Measurements from ENCODE around the gene OVCA2. TPM values are rescaled to one million over a fixed set of nuclear protein-coding genes. Genes with fewer than 3 reads are reported as not detected.

The OVCA2 gene
- total RNA-seq, 4 donors from 2014 or later, result 12.6 to 50.2 (median 34.4) TPM

- DNase-seq (no peak), ATAC-seq (no peak)
- H3K27me3 ChIP-seq, result no peaks in the 10 kb centered on the region
- H3K27ac ChIP-seq, result peak overlapping the region; percentile 39 to 82 (median 62)
- H3K4me1 ChIP-seq, result peaks cover 51 to 56% of the 10 kb centered on the region in 2 donors
- TF ChIP-seq CTCF (IDR thresholded peaks at IDR 0.05 in 4 of 5, conservative IDR thresholded peaks at IDR 0.05 in 1 of 5) (no peak), POLR2A (IDR thresholded peaks at IDR 0.05) (no peak)
- H3K4me3 ChIP-seq, result no peak overlapping the region
- intact Hi-C loops (cut with DNase I; ENCODE audit: low total_unique reads) (loop anchor here (10.0 kb wide), 1 partner anchor 93 kb away; no protein-coding TSS in a partner anchor), in situ Hi-C loops (cut with MboI; ENCODE audit: low sequenced_read_pairs in 4 of 4) (no loop called here)
- peaks cover 0 to 19% of the 10 kb centered on the region in 2 donors for H3K36me3 ChIP-seq
- no peaks in the 10 kb centered on the region for H3K9me3 ChIP-seq
Observed at GRCh38 chr17:2082003-2082781, 40.4 kb downstream of the OVCA2 start.

GRCh38 chr17:2083613-2084035, 41.8 kb downstream of the OVCA2 start:
- TF ChIP-seq CTCF (IDR thresholded peaks at IDR 0.05 in 4 of 5, conservative IDR thresholded peaks at IDR 0.05 in 1 of 5) (no peak), POLR2A (IDR thresholded peaks at IDR 0.05) (no peak)
- H3K36me3 ChIP-seq, result peaks cover 0 to 19% of the 10 kb centered on the region in 2 donors
- DNase-seq (no peak), ATAC-seq (no peak)
- H3K9me3 ChIP-seq, result no peaks in the 10 kb centered on the region
- H3K27me3 ChIP-seq, result no peaks in the 10 kb centered on the region
- intact Hi-C loops (cut with DNase I; ENCODE audit: low total_unique reads), result loop anchor here (10.0 kb wide), 1 partner anchor 91 kb away; no protein-coding TSS in a partner anchor
- in situ Hi-C loops (cut with MboI; ENCODE audit: low sequenced_read_pairs in 4 of 4), result no loop called here
- H3K27ac ChIP-seq, result peak overlapping the region; percentile 76 to 85 (median 80)
- H3K4me1 ChIP-seq, result peaks cover 57 to 58% of the 10 kb centered on the region in 2 donors
- H3K4me3 ChIP-seq, result no peak overlapping the region

GRCh38 chr17:2084036-2084765, 42.4 kb downstream of the OVCA2 start:
- Histone ChIP-seq H3K36me3 (peaks cover 0 to 15% of the 10 kb centered on the region in 2 donors), H3K4me3 (no peak overlapping the region), H3K9me3 (no peaks in the 10 kb centered on the region), H3K27me3 (no peaks in the 10 kb centered on the region), H3K4me1 (peaks cover 63 to 64% of the 10 kb centered on the region in 2 donors), H3K27ac (peak overlapping the region; percentile 76 to 85 (median 80))
- ATAC-seq (peak; percentile 67 to 74), DNase-seq (peak; percentile 53 to 81)
- intact Hi-C loops (cut with DNase I; ENCODE audit: low total_unique reads), result loop anchor here (10.0 kb wide), 1 partner anchor 91 kb away; no protein-coding TSS in a partner anchor
- TF ChIP-seq POLR2A (IDR thresholded peaks at IDR 0.05), result peak in 1 of 2 donors; percentile 15
- no peak for TF ChIP-seq CTCF (IDR thresholded peaks at IDR 0.05 in 4 of 5, conservative IDR thresholded peaks at IDR 0.05 in 1 of 5)
- in situ Hi-C loops (cut with MboI; ENCODE audit: low sequenced_read_pairs in 4 of 4), result no loop called here

- Histone ChIP-seq H3K27ac (peak overlapping the region; percentile 76 to 85 (median 80)), H3K9me3 (no peaks in the 10 kb centered on the region), H3K4me3 (no peak overlapping the region), H3K27me3 (no peaks in the 10 kb centered on the region), H3K4me1 (peaks cover 66 to 70% of the 10 kb centered on the region in 2 donors), H3K36me3 (peaks cover 0 to 14% of the 10 kb centered on the region in 2 donors)
- ATAC-seq (peak; percentile 28 to 34), DNase-seq (peak in 1 of 2 donors; percentile 66)
- in situ Hi-C loops (cut with MboI; ENCODE audit: low sequenced_read_pairs in 4 of 4) (no loop called here), intact Hi-C loops (cut with DNase I; ENCODE audit: low total_unique reads) (loop anchor here (10.0 kb wide), 1 partner anchor 90 kb away; no protein-coding TSS in a partner anchor)
- TF ChIP-seq POLR2A (IDR thresholded peaks at IDR 0.05) (no peak), CTCF (IDR thresholded peaks at IDR 0.05 in 4 of 5, conservative IDR thresholded peaks at IDR 0.05 in 1 of 5) (no peak)
Observed at GRCh38 chr17:2084766-2085647, 43.2 kb downstream of the OVCA2 start.
